DOHH2 (cell line): Measurements from ENCODE around the gene VWA5B1.

Source experiments
- CTCF ChIP-seq: fragments of 200-600 bp; sonication (generic); IDR thresholded peaks from one replicate; pipeline ENCODE4 v1.5.1; 2014; ENCODE audit warnings: antibody characterized with exemption, mild to moderate bottlenecking, low read depth, low read length; ENCODE audit not compliant: poor library complexity, severe bottlenecking
- EZH2phosphoT487 ChIP-seq: fragments of 200-600 bp; sonication (generic); IDR thresholded peaks from 2 replicates; pipeline ENCODE4 v1.6.1; 2017; ENCODE audit warnings: borderline replicate concordance, mild to moderate bottlenecking, antibody characterized with exemption, low read length, moderate library complexity, mixed read lengths

DNA sequence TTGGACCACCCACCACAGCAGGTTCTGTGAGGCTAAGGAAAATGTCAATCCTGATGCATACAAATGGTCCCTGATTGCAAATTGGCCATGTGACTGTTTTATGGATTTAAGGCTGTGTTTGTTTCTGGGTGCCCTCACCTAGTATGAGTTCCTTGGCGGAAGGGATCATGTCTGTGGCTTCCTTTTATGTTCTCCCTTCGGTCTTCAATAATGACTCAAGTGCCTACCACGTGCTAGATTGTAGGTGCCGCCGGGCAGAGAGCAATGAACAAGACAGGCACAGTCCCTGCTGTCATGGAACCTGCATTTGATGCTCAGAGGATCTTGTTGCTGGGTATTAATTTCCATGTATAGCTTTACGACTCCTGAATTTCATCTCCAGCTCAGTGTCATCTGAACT, 9.8 kb upstream of the VWA5B1 start:
- TF ChIP-seq CTCF = no peak
- TF ChIP-seq EZH2phosphoT487 = no peak
